IPS DF 19.7 (cell line): ENCODE measurements around the gene TM4SF18.

Experiments used
- DNase-seq: peaks from one replicate; pipeline ENCODE4 v3.0.0-alpha.2; 2013; ENCODE audit warnings: low read depth, low spot score

The TM4SF18 gene

GRCh38 chr3:149284034-149284433 is 49.4 kb downstream of the TM4SF18 start:
- no peak for DNase-seq

- no peak for DNase-seq
Observed at GRCh38 chr3:149283401-149283800, 50.0 kb downstream of the TM4SF18 start.

DNA sequence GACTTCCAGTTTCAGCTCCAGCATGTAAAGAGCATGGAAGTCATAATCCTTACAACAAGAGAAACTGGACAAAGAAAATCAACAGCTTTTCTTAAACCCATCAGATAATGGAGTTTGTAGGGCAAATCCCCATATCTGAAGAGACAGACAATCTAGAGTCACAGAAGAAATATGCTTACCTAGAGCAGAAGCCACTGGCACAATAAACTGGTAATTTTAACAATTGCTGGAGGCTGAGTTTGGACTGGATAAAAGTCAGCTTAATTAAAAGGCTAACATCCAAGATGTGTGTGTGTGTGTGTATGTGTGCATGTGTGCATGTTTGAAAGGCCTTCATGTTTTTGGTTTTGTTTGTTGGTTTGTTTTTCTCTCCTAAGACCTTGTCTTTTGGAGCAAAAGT is 50.6 kb downstream of the TM4SF18 start:
- no peak for DNase-seq

GRCh38 chr3:149282322-149282721 is 51.1 kb downstream of the TM4SF18 start:
- no peak for DNase-seq

DNA sequence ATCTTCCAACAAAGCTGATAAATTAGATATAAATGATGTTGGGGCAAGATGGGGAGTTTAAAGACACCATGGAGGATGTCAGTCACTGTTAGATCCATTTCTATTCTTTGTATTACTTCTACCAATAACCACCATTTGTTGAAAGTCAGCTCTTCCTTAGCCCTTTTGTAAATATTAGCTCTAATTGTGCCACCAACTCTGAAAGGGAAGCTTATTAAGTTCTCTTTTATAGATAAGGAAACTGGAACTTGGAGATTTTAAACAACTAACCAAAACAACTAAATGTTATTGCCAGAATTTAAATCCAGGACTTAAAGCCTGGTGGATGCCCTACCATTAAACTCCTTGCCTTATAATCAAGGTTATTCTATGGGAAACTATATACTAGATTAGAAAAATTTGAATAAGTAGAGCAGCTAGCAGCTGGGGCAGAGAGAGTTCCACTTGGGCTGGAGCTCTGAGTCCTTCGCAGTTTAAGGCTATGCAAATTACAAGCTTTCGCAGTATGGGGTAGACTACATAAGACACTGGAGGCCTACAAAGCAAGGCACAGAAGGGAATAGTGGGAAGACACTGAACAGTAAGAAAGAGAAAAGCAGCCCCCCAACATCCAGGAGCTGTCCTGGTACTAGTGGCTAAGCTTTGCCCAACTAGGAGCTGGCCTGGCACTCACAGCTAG is 52.6 kb downstream of the TM4SF18 start:
- DNase-seq: no peak

DNA sequence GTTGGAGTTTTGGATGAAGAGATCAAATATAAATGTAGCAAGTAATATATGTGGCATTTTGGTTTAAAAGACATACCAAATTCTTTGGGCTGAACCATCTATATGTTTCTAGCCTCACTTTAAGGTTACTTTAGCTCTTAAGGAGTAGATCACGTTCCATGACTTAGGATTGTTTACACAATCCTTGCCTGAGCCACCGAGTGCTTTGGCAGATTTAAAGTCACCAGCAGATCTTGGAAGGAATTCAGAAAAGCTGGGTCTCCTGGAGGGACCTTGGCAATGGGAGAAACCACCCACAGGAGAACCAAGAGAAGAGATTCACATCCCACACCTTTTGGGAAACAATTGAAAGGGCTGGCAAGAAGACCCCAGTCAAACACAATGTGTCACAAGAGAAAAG is 54.5 kb downstream of the TM4SF18 start:
- no peak for DNase-seq

DNA sequence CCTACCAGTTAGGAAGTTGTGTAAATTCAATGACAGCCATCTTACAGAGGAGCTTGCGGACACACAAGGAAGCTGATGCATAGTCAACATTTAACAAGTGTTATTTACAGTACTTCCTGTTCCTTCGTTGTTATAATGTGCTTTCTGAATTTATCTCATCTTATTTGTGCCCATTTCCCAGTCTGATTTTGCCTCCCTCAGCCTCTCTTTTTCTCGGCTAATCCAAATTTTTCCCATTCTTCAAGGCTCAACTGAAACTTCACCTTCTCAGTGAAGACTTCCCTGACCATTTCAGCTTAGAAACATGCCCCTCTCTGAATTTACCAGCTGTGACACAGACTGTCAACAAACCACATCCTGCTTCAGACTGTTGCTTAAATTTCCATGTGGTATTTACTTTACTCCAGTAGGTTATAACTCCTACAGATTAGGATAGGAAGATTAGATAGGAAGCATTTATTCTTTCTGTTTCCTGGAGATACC is 56.1 kb downstream of the TM4SF18 start:
- DNase-seq: no peak

DNA sequence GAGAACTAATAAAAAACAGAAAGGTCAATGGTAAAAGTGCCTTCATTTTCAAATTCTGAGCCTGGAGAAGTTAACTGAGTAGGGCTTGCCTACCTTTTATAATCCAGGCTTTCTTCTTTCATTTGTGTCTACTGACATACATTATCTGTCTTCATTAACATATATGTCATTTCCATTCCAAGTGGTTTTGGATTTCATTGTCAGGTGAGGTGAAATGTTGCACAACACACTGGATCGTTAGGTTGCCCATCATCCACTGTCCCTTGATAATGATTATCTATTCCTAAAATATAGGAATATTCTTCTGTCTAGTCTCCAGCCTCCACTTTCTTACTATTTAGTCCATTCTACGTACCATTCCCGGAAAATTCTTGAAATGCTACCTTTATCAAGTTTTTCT is 56.8 kb downstream of the TM4SF18 start:
- DNase-seq: no peak

GRCh38 chr3:149274220-149274619 is 59.2 kb downstream of the TM4SF18 start:
- DNase-seq: no peak

DNA sequence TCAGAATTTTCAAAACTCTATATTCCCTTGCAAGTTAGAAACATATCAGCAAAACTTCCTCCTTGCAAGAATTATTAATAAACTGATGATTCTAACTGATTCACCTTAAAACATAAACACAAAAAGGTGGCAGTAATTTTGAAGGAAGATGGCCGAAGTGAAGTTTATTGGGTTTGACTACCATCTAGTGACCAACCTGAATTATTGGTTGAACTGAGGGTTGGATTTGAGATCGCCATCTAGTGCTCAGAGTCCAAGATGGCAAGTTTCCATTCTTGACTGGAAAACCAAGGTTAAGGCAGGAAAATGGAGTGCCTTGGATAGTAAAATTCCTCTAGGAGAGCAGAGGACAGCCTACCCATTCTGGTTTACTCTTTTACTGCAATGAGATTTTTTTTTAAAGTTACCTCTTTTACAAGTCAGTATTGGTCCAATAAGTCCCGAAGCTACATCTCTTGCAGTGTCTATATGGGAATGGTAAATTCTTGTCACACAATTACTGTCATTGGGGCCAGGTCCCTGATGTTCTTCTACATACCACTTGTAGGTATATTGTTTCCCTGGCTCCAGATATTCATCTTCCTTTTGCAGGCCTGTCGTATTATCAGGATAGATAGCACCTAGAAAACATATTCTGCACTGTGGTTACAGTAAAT is 60.2 kb downstream of the TM4SF18 start:
- peak; percentile 77 for DNase-seq

DNA sequence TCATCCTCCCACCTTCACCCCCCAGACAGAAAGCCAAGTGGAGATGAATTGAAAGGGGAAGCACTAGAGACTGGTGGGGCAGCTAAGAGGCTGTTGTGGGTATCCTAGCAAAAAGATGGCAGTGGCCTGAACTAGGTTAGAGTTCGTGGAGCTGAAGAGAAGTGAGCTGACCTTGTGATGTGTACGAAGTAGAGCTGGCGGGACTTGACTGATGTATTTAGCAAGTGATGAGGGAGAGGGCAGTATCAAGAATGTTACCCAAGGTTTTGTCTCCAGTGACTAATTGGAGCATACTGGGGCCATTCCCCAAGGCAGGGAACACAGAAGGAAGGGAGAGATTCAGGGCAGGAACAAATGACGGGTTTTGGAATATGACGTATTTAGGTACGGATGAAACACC is 61.8 kb downstream of the TM4SF18 start:
- no peak for DNase-seq

DNA sequence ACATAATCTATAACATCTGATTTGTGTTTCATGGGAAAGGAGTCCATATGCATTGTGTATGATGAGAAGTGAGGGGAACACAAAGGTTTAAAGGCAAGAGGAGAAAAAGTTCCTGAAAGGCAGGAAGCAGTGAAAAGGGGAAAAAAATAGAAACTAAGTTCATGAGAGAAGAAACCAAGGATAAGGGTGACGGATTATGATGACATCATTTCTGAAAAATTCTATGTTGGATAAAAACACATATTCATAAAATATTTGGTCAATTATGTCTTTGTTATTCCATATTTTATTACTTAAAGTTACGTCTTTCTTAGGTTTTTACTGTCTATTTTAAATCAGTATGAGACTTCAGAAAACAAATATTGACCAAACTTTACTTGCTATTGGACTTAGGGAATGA is 63.3 kb downstream of the TM4SF18 start:
- DNase-seq: no peak

DNA sequence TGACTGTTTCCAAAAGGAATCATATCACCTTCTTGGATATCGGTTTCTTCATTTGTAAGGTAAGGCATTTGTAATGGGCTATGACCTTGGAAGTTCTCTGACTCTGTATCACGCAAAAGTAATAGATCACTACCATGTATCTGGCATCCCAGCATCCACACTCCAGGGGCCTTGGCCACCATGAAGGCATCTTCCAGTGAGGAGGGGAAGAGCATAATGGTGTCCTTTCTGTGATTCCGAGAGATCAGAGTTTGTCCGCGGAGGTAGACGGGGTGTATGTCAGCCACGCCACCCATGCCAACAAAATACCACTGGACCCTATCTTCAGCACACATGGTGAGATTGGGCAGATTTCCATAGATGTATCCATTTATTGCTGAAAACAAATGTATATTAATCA is 63.7 kb downstream of the TM4SF18 start:
- DNase-seq: no peak
